ENCODE measurements around the gene GLYATL1B.
"Not testable (repeated sequence)": the region's sequence is repeated elsewhere in the genome, so short reads cannot be mapped to it uniquely, and the experiment has no call there.

Gene GLYATL1B, protein sequence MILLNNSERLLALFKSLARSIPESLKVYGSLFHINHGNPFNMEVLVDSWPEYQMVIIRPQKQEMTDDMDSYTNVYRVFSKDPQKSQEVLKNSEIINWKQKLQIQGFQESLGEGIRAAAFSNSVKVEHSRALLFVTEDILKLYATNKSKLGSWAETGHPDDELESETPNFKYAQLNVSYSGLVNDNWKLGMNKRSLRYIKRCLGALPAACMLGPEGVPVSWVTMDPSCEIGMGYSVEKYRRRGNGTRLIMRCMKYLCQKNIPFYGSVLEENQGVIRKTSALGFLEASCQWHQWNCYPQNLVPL

DNA sequence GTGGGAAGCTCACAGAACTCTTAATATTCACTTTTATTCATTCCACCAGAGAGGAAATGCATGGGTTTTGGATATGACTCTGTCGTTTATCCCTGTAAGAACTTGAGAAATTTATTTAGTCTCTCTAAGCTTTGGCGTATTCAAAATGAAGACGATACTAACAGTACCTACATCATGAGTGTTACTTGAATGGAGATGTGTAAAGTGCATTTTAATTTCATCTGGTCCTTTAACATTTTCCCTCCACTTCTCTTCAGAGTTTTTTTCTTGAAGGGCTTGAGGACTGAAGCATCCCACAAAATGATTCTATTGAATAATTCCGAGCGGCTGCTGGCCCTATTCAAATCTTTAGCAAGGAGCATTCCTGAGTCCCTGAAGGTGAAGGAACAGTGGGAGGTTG is at the start of gene GLYATL1B:
TSS of gene GLYATL1B (plus strand) at position 301 of the 400 bp plus-strand sequence. CDS start at position 301, 0 bp downstream.
- not testable (repeated sequence) for DNase-seq

DNA sequence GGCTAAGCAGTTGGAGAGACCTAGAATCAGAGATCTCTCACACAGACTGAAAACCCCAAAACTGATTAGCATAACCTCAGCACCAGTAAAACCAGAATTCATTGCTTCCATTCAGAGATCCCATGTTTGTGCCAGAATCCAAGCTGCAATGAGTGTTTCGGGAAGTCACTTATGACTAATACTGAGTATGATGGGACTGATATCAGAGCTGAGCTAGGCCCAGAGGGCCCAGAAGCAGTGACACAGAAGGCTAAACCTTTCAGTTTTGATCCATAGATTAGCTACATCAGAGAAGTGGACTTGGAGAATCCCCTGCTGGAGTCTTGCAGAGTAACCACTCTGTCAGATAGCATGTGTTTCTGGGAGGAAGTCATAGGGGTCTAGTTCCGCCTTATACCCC is 49.6 kb upstream of the GLYATL1B start:
- not testable (repeated sequence) for DNase-seq

- DNase-seq, result not testable (repeated sequence)
Measured at GRCh38 chr11:59037434-59037833, 48.7 kb upstream of the GLYATL1B start.

DNA sequence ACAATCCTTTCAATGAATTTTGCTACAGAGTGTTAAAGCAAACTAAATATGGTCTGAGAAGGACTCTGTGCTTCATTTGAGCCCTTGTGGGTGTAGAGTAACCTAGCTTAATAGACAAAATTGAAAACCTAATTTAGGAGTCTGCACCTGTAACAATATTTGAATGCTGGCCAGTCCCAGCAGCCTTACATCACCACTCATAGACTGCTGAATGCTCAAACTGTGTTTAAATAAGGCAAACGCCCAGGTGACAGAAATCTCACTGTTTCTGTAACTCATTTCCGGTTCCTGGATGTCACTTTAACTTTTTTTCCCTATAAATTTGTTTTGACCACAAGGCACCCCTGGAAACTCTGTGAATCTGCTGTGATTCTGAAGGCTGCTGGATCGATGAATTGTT is 45.5 kb upstream of the GLYATL1B start:
- DNase-seq, result no peak

GRCh38 chr11:59051383-59051782 is 34.7 kb upstream of the GLYATL1B start:
- DNase-seq, result not testable (repeated sequence)

DNA sequence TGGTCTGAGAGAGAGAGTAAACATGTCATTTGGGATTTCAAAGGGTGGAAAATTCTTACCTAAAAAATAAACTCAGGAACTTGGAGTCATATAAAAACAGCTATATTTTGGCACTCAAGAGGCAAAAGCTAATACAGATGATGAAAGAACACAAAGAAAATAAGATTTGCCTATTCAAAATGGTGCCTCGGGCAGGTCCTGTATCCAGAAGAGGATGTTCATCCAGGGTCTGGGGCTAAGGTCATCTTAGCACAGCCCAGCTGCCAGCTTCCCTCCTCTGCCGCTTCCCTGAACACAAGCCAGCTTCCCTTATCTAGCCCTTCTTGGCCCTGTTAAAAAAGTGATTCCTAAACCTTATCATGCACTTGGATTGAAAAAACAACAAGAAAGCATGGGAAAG is 33.8 kb upstream of the GLYATL1B start:
- DNase-seq, result not testable (repeated sequence)

DNA sequence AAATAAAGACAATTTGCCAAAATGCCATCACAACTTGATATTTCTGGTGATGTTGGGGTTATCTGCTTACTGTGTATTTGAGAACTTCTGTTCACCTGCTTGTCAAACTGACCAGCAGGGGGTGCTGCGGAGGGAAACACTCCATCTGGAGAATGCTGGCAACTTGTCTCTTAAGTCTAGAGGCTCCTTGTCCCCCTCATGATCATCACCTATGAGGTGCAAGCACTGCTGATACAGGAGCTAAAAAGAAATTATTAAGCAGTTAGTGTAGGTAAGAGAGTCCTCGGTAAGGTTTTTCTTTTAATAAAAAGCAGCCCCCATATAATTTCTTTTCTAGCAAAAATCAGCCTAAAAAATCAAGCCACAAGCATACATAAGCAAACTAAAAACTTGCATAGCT is 32.7 kb upstream of the GLYATL1B start:
- DNase-seq, result no peak

DNA sequence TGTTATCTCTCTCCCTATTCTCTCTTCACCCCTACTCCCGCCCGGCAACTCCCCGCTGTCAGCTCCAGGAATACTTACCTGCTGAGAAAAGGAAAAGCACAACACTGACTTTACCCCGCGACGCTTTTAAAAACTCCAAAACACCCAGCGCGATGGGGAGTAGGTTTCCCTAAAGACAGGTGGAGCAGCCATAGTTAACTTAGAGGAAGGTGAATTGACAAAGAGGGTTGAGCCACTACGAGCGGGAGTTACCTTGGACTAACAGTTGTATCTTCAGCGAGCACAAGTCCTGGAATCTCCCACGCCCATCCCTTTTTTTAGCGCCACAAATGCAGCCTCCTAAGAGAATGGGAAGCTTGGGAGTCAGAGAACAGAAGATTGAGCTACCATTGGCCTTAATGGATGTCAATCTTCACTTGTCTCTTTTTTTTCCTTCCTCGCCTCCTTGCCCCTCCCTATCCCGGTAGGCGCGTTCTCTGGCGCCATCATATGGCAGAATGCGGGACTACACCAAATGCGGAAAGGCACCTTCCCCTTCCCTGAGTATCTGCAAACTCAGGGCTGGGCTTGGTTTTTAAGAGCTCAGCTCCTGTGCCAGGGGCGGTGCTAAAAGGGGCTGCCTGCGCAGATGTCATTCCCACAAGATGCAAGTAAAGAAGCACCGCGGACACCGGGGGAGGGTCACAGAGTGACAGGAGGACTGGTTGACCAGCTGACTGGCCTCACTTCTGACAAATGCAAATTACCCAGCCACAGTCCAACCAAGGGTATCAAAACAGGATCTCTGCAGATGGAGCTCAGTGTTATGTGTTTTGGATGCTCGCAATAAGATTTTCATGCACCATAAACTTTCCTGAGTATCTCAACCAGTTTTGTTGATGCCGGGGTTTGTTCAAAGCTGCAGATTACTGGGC is 27.7 kb upstream of the GLYATL1B start:
- peak; percentile 79 for DNase-seq

- DNase-seq, result not testable (repeated sequence)
Measured at GRCh38 chr11:59060096-59060495, 26.0 kb upstream of the GLYATL1B start.

DNA sequence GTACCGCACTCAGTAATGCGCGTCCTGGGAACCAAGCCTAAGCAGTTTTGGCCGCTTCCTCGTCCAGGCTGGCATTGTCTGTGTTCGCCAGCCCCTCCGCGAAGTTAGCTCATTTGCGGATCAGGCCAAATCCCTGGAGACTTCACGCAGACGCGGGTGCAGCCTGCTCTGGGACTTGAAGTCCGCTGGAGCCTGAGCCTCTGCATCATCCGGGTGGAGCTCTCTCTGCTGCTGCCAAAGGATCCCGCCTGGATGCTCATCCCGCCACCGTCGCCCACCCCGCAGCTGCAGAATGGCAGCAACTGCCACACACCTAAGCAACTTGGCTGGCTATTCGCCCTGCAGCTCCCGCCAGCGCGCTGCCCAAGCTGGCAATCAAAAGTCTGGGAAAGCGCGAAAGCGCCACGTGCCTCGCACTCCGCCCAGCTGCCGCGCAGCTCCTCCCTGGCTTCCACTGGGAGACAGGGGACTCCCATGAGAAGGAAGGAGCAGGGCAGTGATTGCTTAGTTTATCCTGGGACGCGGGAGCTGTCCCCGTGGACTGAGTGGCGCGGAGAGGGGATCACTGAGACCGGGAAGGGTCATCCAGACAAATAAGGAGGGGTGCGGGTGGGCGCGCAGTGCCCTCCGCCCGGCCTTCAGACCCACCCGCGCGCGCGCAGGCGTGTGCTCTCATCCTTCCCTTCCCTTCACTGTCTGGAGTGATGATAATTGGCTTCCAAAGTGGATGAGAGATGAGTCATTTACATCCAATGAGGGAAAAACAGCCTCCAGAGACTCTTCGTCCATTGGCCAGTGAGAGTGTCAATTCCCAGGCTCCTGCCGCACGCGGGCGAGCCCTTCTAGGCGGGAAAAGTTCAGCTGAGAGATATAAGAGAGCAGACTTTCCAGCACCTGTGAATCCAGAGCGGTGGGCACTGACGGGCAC is 23.2 kb upstream of the GLYATL1B start:
- no peak for DNase-seq

DNA sequence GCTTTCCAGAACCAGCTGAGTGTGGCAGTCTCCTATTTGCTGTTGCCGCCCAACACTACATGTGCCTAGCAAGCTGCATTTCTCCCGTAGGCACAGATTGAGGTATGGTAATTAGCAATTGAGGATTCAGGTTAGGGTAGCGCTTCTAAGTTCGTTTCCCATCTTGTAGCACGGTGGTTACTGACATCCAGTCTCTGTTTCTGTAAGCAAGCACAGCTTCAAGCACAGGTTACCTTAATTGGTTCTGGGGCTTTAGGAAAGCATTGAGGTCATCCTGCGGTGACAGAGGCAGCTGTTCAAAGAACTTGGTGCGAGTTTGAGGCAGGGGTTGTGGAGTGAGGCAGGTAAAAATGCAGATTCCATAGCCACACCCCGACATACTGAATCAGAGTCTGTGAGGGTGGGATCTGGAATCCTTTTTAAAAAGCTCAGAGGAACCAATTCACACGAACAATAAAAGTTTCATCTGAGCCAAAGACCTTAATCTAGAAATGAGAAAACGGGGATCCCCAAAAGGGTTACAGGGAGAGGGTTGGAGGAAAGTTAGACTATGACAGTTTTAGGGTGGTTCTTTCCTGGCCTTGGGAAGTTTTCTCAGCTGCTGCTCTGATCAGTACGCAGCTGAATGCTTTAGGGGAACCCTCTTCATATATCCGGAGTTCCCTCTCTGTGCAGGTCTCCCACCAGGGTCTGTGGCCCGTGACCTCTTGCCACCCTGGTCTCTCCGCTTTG is 21.9 kb upstream of the GLYATL1B start:
- DNase-seq, result not testable (repeated sequence)

- DNase-seq, result no peak
Measured at GRCh38 chr11:59069087-59069486, 17.0 kb upstream of the GLYATL1B start.

DNA sequence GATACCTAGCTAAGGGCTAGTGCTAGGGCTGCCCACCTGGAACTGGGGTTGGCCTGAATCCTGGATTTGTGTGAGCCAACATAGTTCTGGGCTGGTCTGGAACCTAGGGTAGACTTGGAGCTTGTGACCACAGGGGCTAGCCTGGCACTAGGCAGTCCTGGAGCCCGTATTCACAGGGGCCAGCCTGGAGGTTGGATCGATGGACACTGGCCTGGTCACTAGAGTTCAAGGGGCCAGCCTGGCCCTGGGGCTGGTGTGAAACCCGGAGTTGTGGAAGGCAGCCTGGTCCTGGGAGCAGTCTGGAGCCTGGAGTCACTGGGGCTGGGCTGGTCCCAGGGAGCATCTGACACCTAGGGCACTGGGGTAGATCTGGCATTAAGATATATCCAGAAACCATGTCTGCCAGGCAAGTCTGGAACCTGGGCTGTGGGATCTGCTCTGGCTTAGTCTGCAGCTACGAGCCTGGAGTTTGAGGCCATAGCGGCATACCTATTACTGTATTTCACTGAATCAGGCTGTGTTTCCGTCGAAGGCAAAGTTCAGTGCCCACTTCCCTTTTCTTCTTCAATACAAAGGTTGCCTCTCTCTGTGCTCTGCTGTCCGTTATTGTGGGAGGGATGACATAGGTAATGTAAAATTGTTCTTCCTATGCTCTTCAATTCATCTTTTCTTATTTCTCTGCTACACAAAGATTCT is 9.1 kb upstream of the GLYATL1B start:
- DNase-seq, result no peak

DNA sequence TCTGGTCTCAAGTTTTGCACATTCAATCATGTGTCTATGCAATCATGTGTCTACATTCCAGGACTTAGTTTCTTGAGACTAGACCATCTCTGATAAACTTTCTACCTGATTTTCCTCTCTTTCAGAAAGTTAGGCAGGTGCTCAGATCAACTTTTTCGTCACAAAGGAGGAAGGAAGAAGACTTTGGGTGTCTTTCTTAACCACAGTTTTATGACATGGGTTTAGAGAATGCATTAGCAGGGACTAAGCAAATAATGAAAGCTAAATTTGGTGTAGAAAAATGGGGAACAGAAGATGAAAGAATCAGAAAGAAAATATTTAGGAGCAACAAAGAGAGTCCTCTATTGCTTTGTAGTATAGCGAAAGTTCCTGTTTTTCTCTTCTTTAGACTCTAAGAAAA is 7.7 kb upstream of the GLYATL1B start:
- no peak for DNase-seq

- no peak for DNase-seq
Measured at GRCh38 chr11:59079086-59079485, 7.0 kb upstream of the GLYATL1B start.

DNA sequence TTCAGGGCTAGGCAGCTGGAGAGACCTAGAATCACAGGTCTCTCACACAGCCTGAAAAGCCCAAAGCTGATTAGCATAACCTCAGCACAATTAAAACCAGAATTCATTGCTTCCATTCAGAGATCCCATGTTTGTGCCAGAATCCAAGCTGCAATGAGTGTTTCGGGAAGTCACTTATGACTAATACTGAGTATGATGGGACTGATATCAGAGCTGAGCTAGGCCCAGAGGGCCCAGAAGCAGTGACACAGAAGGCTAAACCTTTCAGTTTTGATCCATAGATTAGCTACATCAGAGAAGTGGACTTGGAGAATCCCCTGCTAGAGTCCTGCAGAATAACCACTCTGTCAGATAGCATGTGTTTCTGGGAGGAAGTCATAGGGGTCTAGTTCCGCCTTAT is 5.7 kb upstream of the GLYATL1B start:
- DNase-seq, result not testable (repeated sequence)

DNA sequence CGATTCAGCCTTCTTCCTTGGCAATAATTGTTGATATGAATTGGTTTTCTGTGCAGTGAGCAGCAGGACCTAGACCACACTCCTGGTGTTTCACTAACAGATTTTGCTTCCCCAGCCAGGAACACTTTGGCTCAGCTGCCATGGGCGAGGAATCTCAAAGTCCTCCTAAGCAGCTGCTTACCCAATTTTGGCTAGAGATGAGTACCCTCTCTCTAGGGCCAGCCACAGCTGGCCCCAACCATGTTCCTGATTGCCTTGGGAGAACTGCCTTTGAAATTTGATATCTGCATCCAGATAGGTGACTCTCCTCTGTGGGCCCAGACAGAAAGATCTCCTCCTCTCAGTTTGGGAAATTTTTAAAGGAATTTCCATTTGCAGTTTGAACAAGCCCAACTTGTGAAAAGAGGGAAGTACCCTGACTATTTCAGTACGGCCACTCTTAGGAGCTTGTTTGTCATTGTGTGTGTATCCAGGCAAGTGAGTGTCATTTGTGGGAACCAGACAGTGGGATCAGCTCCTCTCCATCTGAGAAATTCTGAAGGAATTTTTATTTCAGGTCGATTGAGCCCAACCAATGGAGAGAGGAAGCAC is 4.6 kb upstream of the GLYATL1B start:
- not testable (repeated sequence) for DNase-seq

DNA sequence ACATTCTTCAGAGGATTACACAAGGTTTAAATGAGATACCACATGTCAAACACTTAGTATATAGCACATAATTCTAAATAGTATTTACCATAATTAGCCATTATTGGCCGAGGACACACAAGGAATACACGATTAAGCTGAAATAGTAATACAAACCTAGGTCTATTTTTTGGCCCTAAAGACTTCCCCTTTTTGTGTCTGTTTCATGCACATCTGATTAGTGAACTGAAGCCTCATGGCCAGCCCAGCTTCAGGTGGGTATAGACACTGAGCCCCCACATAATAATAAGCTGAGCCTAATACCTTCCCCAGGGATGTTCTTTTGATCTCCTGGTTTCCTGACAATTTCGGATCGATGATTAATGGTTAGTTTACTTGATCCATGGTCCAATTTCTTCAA is 2.1 kb downstream of the GLYATL1B start:
- DNase-seq, result no peak

DNA sequence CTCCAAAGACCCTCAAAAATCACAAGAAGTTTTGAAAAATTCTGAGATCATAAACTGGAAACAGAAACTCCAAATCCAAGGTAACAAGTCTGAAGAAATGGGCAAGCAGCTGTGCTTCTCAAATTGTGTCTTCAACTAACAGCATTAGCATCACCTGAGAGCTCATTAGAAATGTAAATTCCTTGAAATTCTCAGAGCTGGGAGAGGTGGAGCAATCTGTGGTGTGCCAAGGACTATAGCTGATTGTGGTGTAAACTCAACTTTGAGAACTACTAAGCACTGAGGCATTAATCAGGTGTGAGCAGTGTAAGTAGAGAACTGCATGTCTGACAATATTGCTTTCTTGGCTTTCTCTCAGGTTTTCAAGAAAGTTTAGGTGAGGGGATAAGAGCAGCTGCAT is 7.5 kb downstream of the GLYATL1B start:
- not testable (repeated sequence) for DNase-seq

GRCh38 chr11:59095225-59095624 is 9.1 kb downstream of the GLYATL1B start:
- DNase-seq, result not testable (repeated sequence)

GRCh38 chr11:59095972-59096575 is 10.0 kb downstream of the GLYATL1B start:
- DNase-seq, result not testable (repeated sequence)

All from NCI-H748 treated with DMSO at 0.1 percent for 48 hours (cell line).